Measurements from ENCODE around the gene GCC2. TPM values are rescaled to one million over a fixed set of nuclear protein-coding genes. Genes with fewer than 3 reads are reported as not detected.
"Not testable (repeated sequence)": the region's sequence is repeated elsewhere in the genome, so short reads cannot be mapped to it uniquely, and the experiment has no call there.

The GCC2 gene
- total RNA-seq, 4 donors from 2014 or later, result 19.6 to 39.5 (median 21.8) TPM

GRCh38 chr2:108417254-108417653 is 31.8 kb upstream of the GCC2 start:
- H3K4me3 ChIP-seq (ENCODE audit: low read depth, poor library complexity, severe bottlenecking), result no peak overlapping the region
- DNase-seq (ENCODE audit: low spot score in 2 of 2), result no peak
- intact Hi-C loops (cut with DNase I; ENCODE audit: low total_unique reads), result no loop called here
- TF ChIP-seq POLR2A (IDR thresholded peaks at IDR 0.05), result no peak
- TF ChIP-seq, protein P1, sequence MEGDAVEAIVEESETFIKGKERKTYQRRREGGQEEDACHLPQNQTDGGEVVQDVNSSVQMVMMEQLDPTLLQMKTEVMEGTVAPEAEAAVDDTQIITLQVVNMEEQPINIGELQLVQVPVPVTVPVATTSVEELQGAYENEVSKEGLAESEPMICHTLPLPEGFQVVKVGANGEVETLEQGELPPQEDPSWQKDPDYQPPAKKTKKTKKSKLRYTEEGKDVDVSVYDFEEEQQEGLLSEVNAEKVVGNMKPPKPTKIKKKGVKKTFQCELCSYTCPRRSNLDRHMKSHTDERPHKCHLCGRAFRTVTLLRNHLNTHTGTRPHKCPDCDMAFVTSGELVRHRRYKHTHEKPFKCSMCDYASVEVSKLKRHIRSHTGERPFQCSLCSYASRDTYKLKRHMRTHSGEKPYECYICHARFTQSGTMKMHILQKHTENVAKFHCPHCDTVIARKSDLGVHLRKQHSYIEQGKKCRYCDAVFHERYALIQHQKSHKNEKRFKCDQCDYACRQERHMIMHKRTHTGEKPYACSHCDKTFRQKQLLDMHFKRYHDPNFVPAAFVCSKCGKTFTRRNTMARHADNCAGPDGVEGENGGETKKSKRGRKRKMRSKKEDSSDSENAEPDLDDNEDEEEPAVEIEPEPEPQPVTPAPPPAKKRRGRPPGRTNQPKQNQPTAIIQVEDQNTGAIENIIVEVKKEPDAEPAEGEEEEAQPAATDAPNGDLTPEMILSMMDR (IDR thresholded peaks at IDR 0.05), result no peak
- 68 to 82% methylated on average over 2 of the region's 2 CpGs for WGBS, 2 donors

GRCh38 chr2:108418416-108418815 is 30.6 kb upstream of the GCC2 start:
- intact Hi-C loops (cut with DNase I; ENCODE audit: low total_unique reads), result no loop called here
- no peak for DNase-seq (ENCODE audit: low spot score in 2 of 2)
- 68 to 88% methylated on average over 4 of the region's 4 CpGs for whole genome bisulfite sequencing, 2 donors
- no peak overlapping the region for H3K4me3 ChIP-seq (ENCODE audit: low read depth, poor library complexity, severe bottlenecking)
- no peak for TF ChIP-seq POLR2A (IDR thresholded peaks at IDR 0.05)
- TF ChIP-seq, protein P1 (IDR thresholded peaks at IDR 0.05), result no peak

- H3K4me3 ChIP-seq (ENCODE audit: low read depth, poor library complexity, severe bottlenecking), result no peak overlapping the region
- intact Hi-C loops (cut with DNase I; ENCODE audit: low total_unique reads), result no loop called here
- TF ChIP-seq, protein P1 (IDR thresholded peaks at IDR 0.05), result no peak
- TF ChIP-seq POLR2A (IDR thresholded peaks at IDR 0.05), result no peak
- 91 to 96% methylated on average over 1 of the region's 1 CpG for WGBS, 2 donors
- no peak for DNase-seq (ENCODE audit: low spot score in 2 of 2)
These were observed 25.9 kb upstream of the GCC2 start for GRCh38 chr2:108423067-108423466.

DNA sequence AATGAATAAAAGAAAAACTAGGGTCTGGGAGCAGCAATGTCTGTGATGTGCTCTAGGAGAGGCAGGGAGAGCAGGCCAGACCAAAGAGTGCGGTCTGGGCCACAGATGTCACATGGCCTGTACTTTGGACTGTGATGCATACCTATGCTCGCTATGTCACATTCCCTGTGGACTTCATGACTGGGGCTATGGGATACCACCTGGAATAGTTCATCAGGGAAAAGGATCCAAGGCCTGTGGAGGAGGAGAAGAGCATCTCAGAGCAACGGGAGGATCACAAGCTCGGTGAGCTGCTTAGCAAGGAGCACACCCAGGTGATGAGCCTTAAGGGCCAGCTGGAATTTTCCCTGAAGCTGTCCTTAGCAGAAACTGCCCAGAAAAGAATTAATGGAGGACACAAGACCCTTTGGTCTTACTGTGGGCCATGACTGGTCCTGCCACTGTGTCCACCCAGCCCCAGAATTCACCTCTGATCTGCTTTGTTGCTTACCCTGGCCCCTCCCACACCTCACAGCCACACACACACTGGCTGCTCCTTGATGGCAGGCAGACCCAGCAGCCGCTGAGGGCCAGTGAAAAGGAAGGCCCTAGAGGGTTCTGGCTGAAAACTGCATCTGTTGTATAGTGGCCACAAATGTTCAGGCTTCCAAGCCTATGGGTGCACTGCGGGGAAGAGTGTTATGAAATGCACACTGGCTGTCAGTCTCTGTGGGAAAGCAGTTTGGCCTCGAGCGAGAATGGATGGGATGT is 25.3 kb upstream of the GCC2 start:
- TF ChIP-seq POLR2A (IDR thresholded peaks at IDR 0.05), result no peak
- TF ChIP-seq, protein P1 (IDR thresholded peaks at IDR 0.05), result no peak
- H3K4me3 ChIP-seq (ENCODE audit: low read depth, poor library complexity, severe bottlenecking), result no peak overlapping the region
- DNase-seq (ENCODE audit: low spot score in 2 of 2), result no peak
- 83 to 84% methylated on average over 8 of the region's 8 CpGs for WGBS, 2 donors
- intact Hi-C loops (cut with DNase I; ENCODE audit: low total_unique reads), result no loop called here

DNA sequence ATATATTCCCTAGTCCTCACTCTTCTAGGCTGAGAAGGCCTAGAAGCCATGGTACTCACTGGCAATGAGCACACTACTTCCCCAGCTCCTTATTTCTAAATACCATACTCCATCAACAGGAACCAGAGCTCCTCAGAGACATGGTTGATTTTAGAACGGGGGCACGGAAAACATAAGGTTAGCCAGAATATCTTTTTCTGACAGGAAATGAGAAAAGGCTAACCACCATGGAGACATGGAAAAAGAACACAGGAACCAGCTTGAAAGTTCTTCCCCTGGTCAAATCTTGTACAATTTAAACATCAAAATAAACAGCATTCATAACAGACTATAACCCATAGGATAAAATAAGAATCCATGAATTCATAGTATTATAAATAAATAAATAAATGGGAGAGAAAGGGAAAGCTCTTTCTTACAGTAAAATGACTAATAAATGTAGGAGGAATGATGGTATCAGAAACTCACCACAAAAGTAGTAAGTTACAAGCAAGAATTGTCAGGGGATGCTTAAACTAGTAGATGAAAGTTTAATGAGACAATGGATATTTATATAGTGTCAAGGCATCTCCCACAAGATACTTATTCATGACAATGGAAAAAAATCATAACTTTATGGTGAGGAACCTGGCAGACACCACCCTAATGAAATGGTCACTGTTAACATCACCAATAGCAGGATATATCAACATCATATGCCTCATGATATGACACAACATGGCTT is 20.6 kb upstream of the GCC2 start:
- no peak for DNase-seq (ENCODE audit: low spot score in 2 of 2)
- TF ChIP-seq, protein P1 (IDR thresholded peaks at IDR 0.05), result no peak
- TF ChIP-seq POLR2A (IDR thresholded peaks at IDR 0.05), result no peak
- WGBS, 2 donors, result 79 to 81% methylated on average over 2 of the region's 2 CpGs
- intact Hi-C loops (cut with DNase I; ENCODE audit: low total_unique reads), result no loop called here
- H3K4me3 ChIP-seq (ENCODE audit: low read depth, poor library complexity, severe bottlenecking), result no peak overlapping the region

GRCh38 chr2:108435578-108435977 is 13.4 kb upstream of the GCC2 start:
- 92 to 96% methylated on average over 1 of the region's 1 CpG for WGBS, 2 donors
- intact Hi-C loops (cut with DNase I; ENCODE audit: low total_unique reads); H3K4me3 ChIP-seq (ENCODE audit: low read depth, poor library complexity, severe bottlenecking); DNase-seq (ENCODE audit: low spot score in 2 of 2): not testable (repeated sequence)
